RWPE1 (cell line): Measurements from ENCODE around the gene VEPH1.

Source experiments
- CTCF ChIA-PET: fragments of 350-600 bp; sonication (Branson Sonifier 250); formaldehyde crosslinking; extraction: SDS; loops from one replicate; lab custom pipeline; 2021; lab: Yijun Ruan, JAX
- POLR2A ChIA-PET: fragments of 400-600 bp; formaldehyde crosslinking; extraction: SDS; loops from one replicate; lab custom pipeline; 2020; ENCODE audit warnings: antibody characterized with exemption; ENCODE audit not compliant: low non-redundant PET; lab: Yijun Ruan, JAX
- DNase-seq: peaks from one replicate; pipeline ENCODE4 v3.0.0; 2012; ENCODE audit warnings: low spot score
- H3K27ac ChIP-seq: fragments of 450-650 bp; 2 replicates; pipeline ENCODE4 v1.5.1; 2017
- TF ChIP-seq, protein P1 (sequence below): fragments of 450-650 bp; conservative IDR thresholded peaks from 2 replicates; pipeline ENCODE4 v1.5.1; 2017; ENCODE audit warnings: low read depth, mild to moderate bottlenecking

VEPH1 gene

DNA sequence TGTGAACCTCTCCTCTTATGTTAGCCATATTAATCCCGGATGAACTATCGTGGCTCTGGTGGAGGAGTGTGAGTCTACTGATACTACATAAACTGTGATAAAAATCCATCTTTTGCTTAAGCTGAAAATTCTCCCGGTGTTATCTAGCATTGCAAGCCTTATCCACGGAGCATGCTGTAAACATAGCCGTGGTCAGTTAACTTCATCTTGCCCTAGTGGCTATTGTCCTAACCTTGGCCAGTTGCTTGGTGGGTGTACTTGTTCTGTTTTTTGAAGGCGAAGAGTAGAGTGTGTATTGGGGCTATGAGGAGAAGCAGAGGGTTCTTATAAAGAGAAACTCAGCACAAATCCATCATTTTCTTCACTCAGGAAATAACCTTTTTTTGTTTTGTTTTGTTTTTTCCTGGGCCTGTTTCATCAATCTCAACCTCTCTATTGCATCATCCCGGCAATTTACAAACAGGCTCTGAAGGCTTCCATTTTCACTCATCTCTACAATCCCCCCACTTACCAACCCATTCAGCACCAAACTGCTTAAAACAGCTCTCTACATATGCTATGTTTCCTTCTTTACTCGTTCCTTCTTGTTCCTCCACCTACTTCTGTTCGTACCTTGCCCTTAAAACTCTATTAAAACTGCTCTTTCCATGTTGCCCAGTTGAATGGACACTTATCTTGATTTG, 202.1 kb downstream of the VEPH1 start:
- TF ChIP-seq, protein P1, sequence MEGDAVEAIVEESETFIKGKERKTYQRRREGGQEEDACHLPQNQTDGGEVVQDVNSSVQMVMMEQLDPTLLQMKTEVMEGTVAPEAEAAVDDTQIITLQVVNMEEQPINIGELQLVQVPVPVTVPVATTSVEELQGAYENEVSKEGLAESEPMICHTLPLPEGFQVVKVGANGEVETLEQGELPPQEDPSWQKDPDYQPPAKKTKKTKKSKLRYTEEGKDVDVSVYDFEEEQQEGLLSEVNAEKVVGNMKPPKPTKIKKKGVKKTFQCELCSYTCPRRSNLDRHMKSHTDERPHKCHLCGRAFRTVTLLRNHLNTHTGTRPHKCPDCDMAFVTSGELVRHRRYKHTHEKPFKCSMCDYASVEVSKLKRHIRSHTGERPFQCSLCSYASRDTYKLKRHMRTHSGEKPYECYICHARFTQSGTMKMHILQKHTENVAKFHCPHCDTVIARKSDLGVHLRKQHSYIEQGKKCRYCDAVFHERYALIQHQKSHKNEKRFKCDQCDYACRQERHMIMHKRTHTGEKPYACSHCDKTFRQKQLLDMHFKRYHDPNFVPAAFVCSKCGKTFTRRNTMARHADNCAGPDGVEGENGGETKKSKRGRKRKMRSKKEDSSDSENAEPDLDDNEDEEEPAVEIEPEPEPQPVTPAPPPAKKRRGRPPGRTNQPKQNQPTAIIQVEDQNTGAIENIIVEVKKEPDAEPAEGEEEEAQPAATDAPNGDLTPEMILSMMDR, result no peak
- POLR2A ChIA-PET, result no interaction called here
- DNase-seq, result no peak
- no peak overlapping the region for H3K27ac ChIP-seq
- CTCF ChIA-PET, result no interaction called here

DNA sequence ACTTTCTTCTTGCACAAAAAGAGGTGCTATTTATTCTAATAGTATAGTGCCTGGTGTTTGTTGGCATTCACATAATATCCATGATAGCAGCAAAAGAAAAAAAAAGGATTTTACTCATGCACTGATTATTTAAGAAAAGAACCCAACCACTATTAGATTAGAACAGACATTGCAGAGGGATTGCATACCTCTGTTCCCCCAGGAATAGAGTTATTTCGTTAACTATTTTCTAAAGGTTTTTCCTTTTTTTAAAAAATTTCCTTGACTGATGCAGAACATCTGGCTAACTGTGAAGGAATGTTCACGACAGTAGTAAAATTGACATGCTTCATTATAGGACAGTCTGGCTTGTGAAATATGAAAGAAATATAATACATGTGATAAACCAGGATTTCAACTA, 203.1 kb downstream of the VEPH1 start:
- DNase-seq, result no peak
- POLR2A ChIA-PET, result no interaction called here
- TF ChIP-seq, protein P1, result no peak
- no peak overlapping the region for H3K27ac ChIP-seq
- CTCF ChIA-PET, result no interaction called here

DNA sequence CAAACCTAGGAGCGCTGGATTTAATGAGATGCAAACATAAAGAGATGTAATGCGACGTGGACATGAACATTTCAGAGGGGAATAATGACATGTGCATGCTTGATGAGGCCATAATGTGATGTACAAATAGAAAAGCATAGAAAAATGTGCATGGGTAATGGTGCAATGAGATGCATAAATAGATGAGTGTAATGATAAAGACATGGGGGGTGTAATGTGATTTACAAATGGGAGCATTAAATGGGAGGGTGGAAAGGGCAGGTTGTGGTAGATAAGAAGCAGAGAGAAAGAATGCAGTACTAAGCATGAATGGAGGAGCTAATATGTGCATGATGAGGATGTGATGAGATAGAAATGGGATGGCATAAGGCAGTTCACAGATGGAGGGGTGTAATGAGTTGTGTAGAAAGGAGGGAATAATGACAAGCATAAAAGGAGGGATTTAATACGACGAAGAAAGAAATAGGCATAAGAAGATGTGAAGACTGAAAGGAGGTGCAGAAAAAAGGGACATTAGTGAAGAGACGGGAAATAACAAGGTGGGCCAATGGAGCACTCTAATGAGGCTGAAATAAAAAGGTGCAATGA, 205.8 kb downstream of the VEPH1 start:
- H3K27ac ChIP-seq, result no peak overlapping the region
- TF ChIP-seq, protein P1, result no peak
- POLR2A ChIA-PET, result no interaction called here
- CTCF ChIA-PET, result interaction anchor here (0.6 kb wide), 1 partner anchor 217 kb away, joined by 3 read pairs; no protein-coding TSS in a partner anchor
- no peak for DNase-seq

DNA sequence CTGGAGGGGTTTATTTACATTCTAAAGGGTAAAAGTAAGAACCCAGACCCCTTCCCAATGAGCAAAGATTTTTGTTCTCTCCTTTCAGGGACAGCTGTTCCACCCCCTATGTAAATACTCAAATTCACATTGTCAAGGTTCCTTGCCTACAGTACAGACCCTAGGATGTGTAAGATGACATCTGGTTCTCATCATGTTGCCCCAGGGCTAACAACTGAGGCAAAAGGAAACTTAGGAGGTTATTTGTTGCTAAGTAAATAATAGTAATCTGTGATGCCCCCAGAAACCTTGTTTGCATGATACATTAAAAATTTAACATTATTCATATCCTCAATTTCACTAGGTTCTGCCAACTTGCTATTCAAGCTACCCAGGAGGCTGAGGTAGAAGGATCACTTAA, 208.3 kb downstream of the VEPH1 start:
- POLR2A ChIA-PET, result no interaction called here
- DNase-seq, result no peak
- TF ChIP-seq, protein P1, result no peak
- CTCF ChIA-PET, result no interaction called here
- H3K27ac ChIP-seq, result no peak overlapping the region

DNA sequence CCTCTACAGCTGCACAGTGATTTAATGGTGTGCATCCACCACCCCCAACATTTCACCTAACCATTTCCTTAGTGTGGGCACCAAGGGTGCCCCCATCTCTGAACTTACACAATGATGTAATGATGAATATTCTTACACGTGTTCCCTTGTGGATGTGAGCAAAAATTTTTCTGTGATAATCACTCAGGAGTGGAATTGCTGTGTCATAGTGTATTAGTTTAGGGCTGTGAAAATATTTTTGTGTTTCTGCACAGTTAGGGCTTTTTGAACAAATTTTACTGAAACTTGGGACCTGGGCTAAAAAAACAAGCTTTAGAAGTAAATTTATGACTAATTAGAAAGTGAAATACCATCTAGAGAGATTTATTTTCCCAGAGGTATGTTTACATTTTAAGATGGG, 208.7 kb downstream of the VEPH1 start:
- TF ChIP-seq, protein P1, result no peak
- ChIA-PET CTCF (no interaction called here), POLR2A (no interaction called here)
- H3K27ac ChIP-seq, result no peak overlapping the region
- no peak for DNase-seq

DNA sequence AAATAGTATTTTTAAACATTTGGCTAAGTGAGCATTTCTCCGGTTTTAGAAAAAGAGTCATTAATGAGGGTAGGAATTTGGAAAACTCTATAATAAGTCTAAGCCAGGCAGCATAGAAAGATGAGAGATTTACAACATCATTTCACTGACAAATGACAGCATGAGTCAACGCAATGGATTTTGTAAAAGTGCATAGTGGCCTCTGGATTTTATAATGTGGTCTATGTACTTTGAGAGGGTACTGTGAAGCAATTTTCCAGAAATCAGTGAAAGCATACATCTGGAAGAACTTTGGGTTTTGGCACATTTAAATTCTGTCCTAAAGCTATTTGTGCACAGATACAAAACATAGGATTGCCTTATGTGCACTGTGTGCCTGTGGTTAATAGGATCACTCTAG, 212.4 kb downstream of the VEPH1 start:
- ChIA-PET POLR2A (no interaction called here), CTCF (no interaction called here)
- no peak overlapping the region for H3K27ac ChIP-seq
- DNase-seq, result no peak
- TF ChIP-seq, protein P1, result no peak
